Measurements from ENCODE around the gene CDC42BPB. TPM values are rescaled to one million over a fixed set of nuclear protein-coding genes. Genes with fewer than 3 reads are reported as not detected.

CDC42BPB gene
- total RNA-seq, 1 experiment from 2014 or later = 84.4 TPM

DNA sequence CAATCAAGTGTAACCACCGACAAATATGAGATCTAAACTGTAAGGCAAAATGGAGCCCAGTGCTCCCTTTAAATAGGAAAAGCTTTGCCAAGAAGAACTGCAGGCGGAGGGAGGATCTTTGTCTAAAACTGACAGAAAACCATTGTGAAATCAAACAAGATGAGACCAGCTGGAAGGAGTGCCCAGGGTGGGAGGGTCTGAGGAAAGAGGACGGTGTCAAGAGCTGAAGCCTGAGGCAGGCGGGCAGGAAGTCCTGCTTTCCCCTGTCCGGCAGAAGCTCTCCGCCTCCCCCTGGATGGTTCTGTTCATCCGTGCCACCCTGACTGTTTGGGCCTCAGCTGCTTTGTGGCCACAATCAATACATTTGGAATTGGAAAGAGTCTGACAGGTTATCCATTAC lies 37.5 kb downstream of the CDC42BPB start:
- H3K4me1 ChIP-seq (ENCODE audit: control insufficient read depth, insufficient read depth, low read length) = peaks cover 33% of the 10 kb centered on the region
- ChIA-PET CTCF (no interaction called here), POLR2A (interaction anchor here (0.6 kb wide), 1 partner anchor 326 kb away, joined by 6 read pairs; no protein-coding TSS in a partner anchor)
- H3K36me3 ChIP-seq (ENCODE audit: control insufficient read depth, insufficient read depth, low read length) = no peaks in the 10 kb centered on the region
- no peak overlapping the region for H3K4me3 ChIP-seq (ENCODE audit: low read depth in 2 of 2, low read length in 2 of 2)
- ATAC-seq (no peak), DNase-seq (ENCODE audit: low read depth, low spot score) (no peak)
- H3K27ac ChIP-seq (ENCODE audit: low read length) = no peak overlapping the region
- TF ChIP-seq, protein P1, sequence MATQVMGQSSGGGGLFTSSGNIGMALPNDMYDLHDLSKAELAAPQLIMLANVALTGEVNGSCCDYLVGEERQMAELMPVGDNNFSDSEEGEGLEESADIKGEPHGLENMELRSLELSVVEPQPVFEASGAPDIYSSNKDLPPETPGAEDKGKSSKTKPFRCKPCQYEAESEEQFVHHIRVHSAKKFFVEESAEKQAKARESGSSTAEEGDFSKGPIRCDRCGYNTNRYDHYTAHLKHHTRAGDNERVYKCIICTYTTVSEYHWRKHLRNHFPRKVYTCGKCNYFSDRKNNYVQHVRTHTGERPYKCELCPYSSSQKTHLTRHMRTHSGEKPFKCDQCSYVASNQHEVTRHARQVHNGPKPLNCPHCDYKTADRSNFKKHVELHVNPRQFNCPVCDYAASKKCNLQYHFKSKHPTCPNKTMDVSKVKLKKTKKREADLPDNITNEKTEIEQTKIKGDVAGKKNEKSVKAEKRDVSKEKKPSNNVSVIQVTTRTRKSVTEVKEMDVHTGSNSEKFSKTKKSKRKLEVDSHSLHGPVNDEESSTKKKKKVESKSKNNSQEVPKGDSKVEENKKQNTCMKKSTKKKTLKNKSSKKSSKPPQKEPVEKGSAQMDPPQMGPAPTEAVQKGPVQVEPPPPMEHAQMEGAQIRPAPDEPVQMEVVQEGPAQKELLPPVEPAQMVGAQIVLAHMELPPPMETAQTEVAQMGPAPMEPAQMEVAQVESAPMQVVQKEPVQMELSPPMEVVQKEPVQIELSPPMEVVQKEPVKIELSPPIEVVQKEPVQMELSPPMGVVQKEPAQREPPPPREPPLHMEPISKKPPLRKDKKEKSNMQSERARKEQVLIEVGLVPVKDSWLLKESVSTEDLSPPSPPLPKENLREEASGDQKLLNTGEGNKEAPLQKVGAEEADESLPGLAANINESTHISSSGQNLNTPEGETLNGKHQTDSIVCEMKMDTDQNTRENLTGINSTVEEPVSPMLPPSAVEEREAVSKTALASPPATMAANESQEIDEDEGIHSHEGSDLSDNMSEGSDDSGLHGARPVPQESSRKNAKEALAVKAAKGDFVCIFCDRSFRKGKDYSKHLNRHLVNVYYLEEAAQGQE (IDR thresholded peaks at IDR 0.05; ENCODE audit: insufficient read depth in 1 of 2, low read depth in 2 of 2, low read length in 1 of 2) = no peak
- TF ChIP-seq SIN3A (IDR thresholded peaks at IDR 0.05; ENCODE audit: borderline replicate concordance, insufficient read depth, low read depth, low read length) = no peak
- no peak for TF ChIP-seq POLR2AphosphoS5 (IDR thresholded peaks at IDR 0.05; ENCODE audit: low read depth, low read length)
- TF ChIP-seq, protein P2, sequence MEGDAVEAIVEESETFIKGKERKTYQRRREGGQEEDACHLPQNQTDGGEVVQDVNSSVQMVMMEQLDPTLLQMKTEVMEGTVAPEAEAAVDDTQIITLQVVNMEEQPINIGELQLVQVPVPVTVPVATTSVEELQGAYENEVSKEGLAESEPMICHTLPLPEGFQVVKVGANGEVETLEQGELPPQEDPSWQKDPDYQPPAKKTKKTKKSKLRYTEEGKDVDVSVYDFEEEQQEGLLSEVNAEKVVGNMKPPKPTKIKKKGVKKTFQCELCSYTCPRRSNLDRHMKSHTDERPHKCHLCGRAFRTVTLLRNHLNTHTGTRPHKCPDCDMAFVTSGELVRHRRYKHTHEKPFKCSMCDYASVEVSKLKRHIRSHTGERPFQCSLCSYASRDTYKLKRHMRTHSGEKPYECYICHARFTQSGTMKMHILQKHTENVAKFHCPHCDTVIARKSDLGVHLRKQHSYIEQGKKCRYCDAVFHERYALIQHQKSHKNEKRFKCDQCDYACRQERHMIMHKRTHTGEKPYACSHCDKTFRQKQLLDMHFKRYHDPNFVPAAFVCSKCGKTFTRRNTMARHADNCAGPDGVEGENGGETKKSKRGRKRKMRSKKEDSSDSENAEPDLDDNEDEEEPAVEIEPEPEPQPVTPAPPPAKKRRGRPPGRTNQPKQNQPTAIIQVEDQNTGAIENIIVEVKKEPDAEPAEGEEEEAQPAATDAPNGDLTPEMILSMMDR (IDR thresholded peaks at IDR 0.05) = no peak
- no peak for TF ChIP-seq TCF7L2 (IDR thresholded peaks at IDR 0.05; ENCODE audit: low read depth, low read length)
- in situ Hi-C loops (cut with HindIII; ENCODE audit: low pct_unique_long_range_greater_than_20kb, low sequenced_read_pairs) (no loop called here), intact Hi-C loops (cut with micrococcal nuclease; ENCODE audit: unreplicated experiment) (no loop called here)
- no TSS peak for BruUV-seq (replicated peaks)
- no peaks in the 10 kb centered on the region for H3K9me3 ChIP-seq (ENCODE audit: control insufficient read depth, insufficient read depth, low read depth, low read length)
- no peaks in the 10 kb centered on the region for H3K27me3 ChIP-seq (ENCODE audit: control insufficient read depth, insufficient read depth, low read length)

GRCh38 chr14:103019236-103019635 lies 38.1 kb downstream of the CDC42BPB start:
- in situ Hi-C loops (cut with HindIII; ENCODE audit: low pct_unique_long_range_greater_than_20kb, low sequenced_read_pairs) = no loop called here
- Histone ChIP-seq H3K27me3 (ENCODE audit: control insufficient read depth, insufficient read depth, low read length) (no peaks in the 10 kb centered on the region), H3K9me3 (ENCODE audit: control insufficient read depth, insufficient read depth, low read depth, low read length) (no peaks in the 10 kb centered on the region), H3K36me3 (ENCODE audit: control insufficient read depth, insufficient read depth, low read length) (no peaks in the 10 kb centered on the region), H3K27ac (ENCODE audit: low read length) (no peak overlapping the region), H3K4me3 (ENCODE audit: low read depth in 2 of 2, low read length in 2 of 2) (no peak overlapping the region), H3K4me1 (ENCODE audit: control insufficient read depth, insufficient read depth, low read length) (peaks cover 35% of the 10 kb centered on the region)
- no peak for TF ChIP-seq SIN3A (IDR thresholded peaks at IDR 0.05; ENCODE audit: borderline replicate concordance, insufficient read depth, low read depth, low read length)
- TF ChIP-seq POLR2AphosphoS5 (IDR thresholded peaks at IDR 0.05; ENCODE audit: low read depth, low read length) = no peak
- TF ChIP-seq, protein P2 (IDR thresholded peaks at IDR 0.05) = no peak
- no peak for TF ChIP-seq TCF7L2 (IDR thresholded peaks at IDR 0.05; ENCODE audit: low read depth, low read length)
- TF ChIP-seq, protein P1 (IDR thresholded peaks at IDR 0.05; ENCODE audit: insufficient read depth in 1 of 2, low read depth in 2 of 2, low read length in 1 of 2) = no peak
- BruUV-seq (replicated peaks) = no TSS peak
- ATAC-seq = no peak
- CTCF ChIA-PET = interaction anchor here (0.6 kb wide), 1 partner anchor 13 kb away, joined by 3 read pairs; no protein-coding TSS in a partner anchor
- intact Hi-C loops (cut with micrococcal nuclease; ENCODE audit: unreplicated experiment) = no loop called here
- POLR2A ChIA-PET = interaction anchor here (0.6 kb wide), 1 partner anchor 327 kb away, joined by 6 read pairs; no protein-coding TSS in a partner anchor
- no peak for DNase-seq (ENCODE audit: low read depth, low spot score)

All from Panc1 (cell line).